ENCODE results near the gene TMEM248. TPM values are rescaled to one million over a fixed set of nuclear protein-coding genes. Genes with fewer than 3 reads are reported as not detected.
"Not testable (repeated sequence)": the region's sequence is repeated elsewhere in the genome, so short reads cannot be mapped to it uniquely, and the experiment has no call there.

The TMEM248 gene
- total RNA-seq, 1 experiment from 2014 or later, result 60.4 TPM

DNA sequence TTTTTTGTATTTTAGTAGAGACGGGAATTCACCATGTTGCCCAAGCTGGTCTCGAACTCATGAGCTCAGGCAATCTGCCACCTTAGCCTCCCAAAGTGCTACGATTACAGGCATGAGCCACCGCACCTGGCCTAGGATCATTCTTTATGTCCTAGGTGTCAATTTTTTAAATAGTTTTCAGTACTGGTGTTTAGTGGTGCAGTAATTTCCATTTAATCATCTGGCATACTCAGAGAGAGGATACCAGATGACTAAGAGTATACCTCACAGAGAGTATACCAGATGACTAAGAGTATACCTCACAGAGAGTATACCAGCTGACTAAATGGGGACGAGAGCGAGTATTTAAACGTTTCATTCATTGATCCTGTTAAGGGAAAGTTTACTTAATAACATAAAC is 37.3 kb upstream of the TMEM248 start (continued):
- TF ChIP-seq SMAD4 (CRISPR knock-in tag; IDR thresholded peaks at IDR 0.05) (no peak), KAT7 (CRISPR knock-in tag; IDR thresholded peaks at IDR 0.05; ENCODE audit: borderline replicate concordance) (no peak), GRHL2 (CRISPR knock-in tag; IDR thresholded peaks at IDR 0.05; ENCODE audit: insufficient replicate concordance, severe bottlenecking) (no peak), CREB1 (CRISPR knock-in tag; IDR thresholded peaks at IDR 0.05) (no peak), OVOL2 (CRISPR knock-in tag; IDR thresholded peaks at IDR 0.05; ENCODE audit: borderline replicate concordance) (no peak), ZBTB21 (CRISPR knock-in tag; IDR thresholded peaks at IDR 0.05; ENCODE audit: borderline replicate concordance) (no peak)
- TF ChIP-seq, protein P1, sequence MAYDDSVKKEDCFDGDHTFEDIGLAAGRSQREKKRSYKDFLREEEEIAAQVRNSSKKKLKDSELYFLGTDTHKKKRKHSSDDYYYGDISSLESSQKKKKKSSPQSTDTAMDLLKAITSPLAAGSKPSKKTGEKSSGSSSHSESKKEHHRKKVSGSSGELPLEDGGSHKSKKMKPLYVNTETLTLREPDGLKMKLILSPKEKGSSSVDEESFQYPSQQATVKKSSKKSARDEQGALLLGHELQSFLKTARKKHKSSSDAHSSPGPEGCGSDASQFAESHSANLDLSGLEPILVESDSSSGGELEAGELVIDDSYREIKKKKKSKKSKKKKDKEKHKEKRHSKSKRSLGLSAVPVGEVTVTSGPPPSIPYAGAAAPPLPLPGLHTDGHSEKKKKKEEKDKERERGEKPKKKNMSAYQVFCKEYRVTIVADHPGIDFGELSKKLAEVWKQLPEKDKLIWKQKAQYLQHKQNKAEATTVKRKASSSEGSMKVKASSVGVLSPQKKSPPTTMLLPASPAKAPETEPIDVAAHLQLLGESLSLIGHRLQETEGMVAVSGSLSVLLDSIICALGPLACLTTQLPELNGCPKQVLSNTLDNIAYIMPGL (CRISPR knock-in tag; IDR thresholded peaks at IDR 0.05), result no peak

GRCh38 chr7:66884556-66884955 is 36.5 kb upstream of the TMEM248 start:
- H3K27me3 Mint-ChIP-seq (ENCODE audit: low read depth); H3K4me1 Mint-ChIP-seq; POLR2A ChIA-PET; H3K27ac Mint-ChIP-seq; CTCF ChIA-PET; ATAC-seq; DNase-seq (ENCODE audit: low spot score); H3K9me3 Mint-ChIP-seq; H3K36me3 Mint-ChIP-seq; H3K4me3 Mint-ChIP-seq: not testable (repeated sequence)

- no peaks in the 10 kb centered on the region for H3K4me1 Mint-ChIP-seq
- no peak for TF ChIP-seq NR2C2 (CRISPR knock-in tag; IDR thresholded peaks at IDR 0.05)
- TF ChIP-seq, protein P2, sequence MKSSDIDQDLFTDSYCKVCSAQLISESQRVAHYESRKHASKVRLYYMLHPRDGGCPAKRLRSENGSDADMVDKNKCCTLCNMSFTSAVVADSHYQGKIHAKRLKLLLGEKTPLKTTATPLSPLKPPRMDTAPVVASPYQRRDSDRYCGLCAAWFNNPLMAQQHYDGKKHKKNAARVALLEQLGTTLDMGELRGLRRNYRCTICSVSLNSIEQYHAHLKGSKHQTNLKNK (CRISPR knock-in tag; IDR thresholded peaks at IDR 0.05), result no peak
- no peak for TF ChIP-seq PREB (CRISPR knock-in tag; IDR thresholded peaks at IDR 0.05; ENCODE audit: borderline replicate concordance)
- TF ChIP-seq GRHL2 (CRISPR knock-in tag; IDR thresholded peaks at IDR 0.05; ENCODE audit: insufficient replicate concordance, severe bottlenecking), result no peak
- no peak for TF ChIP-seq RORB (CRISPR knock-in tag; IDR thresholded peaks at IDR 0.05)
- H3K27me3 Mint-ChIP-seq (ENCODE audit: low read depth), result no peaks in the 10 kb centered on the region
- no peak overlapping the region for H3K4me3 Mint-ChIP-seq
- H3K36me3 Mint-ChIP-seq, result peaks cover 10% of the 10 kb centered on the region
- ChIA-PET POLR2A (no interaction called here), CTCF (no interaction called here)
- H3K9me3 Mint-ChIP-seq, result no peaks in the 10 kb centered on the region
- ATAC-seq (no peak), DNase-seq (ENCODE audit: low spot score) (no peak)
- H3K27ac Mint-ChIP-seq, result no peak overlapping the region
Measured at GRCh38 chr7:66886152-66886551, 34.9 kb upstream of the TMEM248 start.

GRCh38 chr7:66888223-66888622 is 32.8 kb upstream of the TMEM248 start:
- H3K4me1 Mint-ChIP-seq; CTCF ChIA-PET; H3K27me3 Mint-ChIP-seq (ENCODE audit: low read depth); ATAC-seq; H3K9me3 Mint-ChIP-seq; POLR2A ChIA-PET; DNase-seq (ENCODE audit: low spot score); H3K4me3 Mint-ChIP-seq; H3K27ac Mint-ChIP-seq: not testable (repeated sequence)
- H3K36me3 Mint-ChIP-seq, result peaks cover 10% of the 10 kb centered on the region

DNA sequence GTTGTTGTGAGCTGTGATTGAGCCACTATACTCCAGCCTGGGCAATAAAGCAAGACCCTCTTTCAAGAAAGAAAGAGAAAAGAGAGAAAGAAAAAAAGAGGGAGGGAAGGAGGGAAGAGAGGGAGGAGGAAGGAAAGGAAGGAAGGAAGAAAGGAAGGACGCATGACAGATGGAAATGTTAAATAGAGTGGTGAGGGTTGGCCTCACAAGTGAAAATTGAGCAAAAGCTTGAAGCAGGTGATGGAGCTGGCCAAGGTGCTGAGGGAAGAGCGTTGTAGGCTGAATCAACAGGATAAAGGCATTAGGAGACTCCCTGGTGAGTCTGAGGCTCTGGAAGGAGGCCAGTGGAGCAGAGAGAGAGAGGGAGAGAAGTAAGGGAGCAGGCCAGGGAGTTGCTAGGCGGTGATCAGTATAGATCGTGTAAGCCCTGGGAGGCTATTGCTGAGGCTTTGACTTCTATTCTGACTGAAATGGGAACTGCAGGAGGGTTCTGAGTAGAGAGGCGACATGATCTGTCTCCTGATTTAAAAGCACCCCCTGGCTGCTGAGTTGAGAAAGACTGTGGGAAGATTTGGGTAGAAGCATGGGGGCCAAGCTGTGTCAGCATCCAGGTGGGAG is 26.5 kb upstream of the TMEM248 start:
- H3K36me3 Mint-ChIP-seq, result peaks cover 4% of the 10 kb centered on the region; the same call in 1 of the 2 replicates
- H3K4me1 Mint-ChIP-seq, result peaks cover 5% of the 10 kb centered on the region; the same call in 1 of the 2 replicates
- ChIA-PET POLR2A (interaction anchor here (1.1 to 1.6 kb wide), 2 partner anchors 8 to 49 kb away, joined by 3 to 6 read pairs; no protein-coding TSS in a partner anchor), CTCF (interaction anchor here (0.6 to 2.1 kb wide), 6 partner anchors 8 to 1338 kb away, joined by 3 to 27 read pairs (median 6); no protein-coding TSS in a partner anchor)
- DNase-seq (ENCODE audit: low spot score) (peak; percentile 59), ATAC-seq (peak; percentile 91)
- H3K9me3 Mint-ChIP-seq, result no peaks in the 10 kb centered on the region
- no peaks in the 10 kb centered on the region for H3K27me3 Mint-ChIP-seq (ENCODE audit: low read depth)
- TF ChIP-seq FOXP1 (CRISPR knock-in tag; IDR thresholded peaks at IDR 0.05; ENCODE audit: borderline replicate concordance) (no peak), ZNF121 (CRISPR knock-in tag; IDR thresholded peaks at IDR 0.05) (peak; percentile 50; the same call in 1 of the 2 replicates), GRHL2 (CRISPR knock-in tag; IDR thresholded peaks at IDR 0.05; ENCODE audit: insufficient replicate concordance, severe bottlenecking) (no peak)
- H3K27ac Mint-ChIP-seq, result peak overlapping the region; percentile 41
- no peak overlapping the region for H3K4me3 Mint-ChIP-seq
